ENCODE measurements around the gene GBX2.

The GBX2 gene

GRCh38 chr2:236180831-236181453, 12.8 kb upstream of the GBX2 start:
- no peak for DNase-seq (ENCODE audit: low read depth)

DNA sequence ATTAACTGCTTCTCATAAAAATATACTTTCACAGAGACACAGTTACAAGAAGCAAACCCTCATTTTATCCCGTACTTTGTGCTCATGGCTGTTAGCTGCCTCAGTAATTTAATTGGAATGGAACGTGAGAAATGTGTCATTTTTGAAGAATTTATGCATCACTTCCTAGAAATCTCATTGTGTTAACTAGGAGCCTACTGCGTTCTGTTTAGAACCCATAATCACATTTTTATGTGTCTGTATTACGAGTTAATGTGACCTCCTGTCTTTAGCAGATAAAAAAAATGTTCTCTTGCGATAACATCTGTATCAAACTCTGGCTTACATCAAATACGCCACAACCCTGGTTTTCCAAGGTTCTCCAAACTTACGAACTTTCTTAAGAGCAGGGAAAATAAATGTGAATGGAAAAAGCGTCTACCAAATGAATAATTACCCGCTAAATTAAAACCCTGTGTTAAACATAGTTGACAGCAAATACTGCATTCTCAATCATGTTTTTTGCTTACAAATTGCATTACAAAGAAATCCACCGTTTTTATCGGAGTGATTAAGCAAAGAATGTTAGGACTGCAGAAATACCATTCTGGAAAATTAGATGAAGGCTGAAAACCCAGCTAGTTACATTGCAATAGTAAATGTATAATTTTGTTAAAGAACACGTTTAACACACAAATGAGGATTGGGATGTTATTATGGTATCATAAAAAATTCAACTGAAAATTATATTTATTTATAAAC, 12.1 kb upstream of the GBX2 start:
- no peak for DNase-seq (ENCODE audit: low read depth)

DNA sequence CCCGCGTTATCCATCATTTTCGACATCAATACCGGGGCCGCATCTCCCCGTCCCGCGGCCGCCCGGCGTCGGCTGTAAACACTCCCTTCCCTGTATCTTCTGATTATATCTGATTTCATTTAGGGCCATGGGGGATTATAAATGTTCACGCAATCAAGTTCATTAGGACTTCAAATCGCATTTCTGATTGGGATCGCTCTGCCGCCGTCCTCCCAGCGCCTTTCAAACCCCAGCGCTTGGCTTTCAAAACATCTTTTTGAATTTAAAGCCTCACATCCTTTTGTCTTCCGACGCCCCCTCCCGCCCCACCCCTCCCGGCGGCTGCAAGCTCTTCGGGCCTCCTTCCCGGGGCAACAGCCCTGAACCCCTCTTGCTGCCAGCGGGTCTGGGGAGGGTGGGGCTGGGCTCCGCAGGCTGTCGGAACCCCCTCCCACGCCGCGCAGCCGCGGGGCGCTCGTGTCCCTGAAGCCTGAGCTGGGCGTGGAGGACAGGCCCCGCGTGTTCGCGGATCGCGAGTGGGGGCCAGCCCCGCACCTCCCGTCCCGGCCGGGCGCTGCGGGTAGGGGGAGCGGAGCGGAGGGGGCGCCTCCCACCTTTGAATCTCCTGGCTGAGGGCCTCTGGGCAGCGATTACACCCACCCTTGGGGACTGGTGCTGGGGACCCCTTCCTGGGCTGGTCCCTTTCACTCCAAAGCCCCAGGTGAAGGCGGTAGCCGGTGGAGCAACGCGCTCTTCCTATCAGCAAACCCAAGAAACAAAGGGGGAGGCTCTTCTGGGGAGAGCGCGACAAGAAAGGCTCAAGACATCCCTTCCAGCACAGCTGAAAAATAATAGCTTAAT, 11.3 kb upstream of the GBX2 start:
- no peak for DNase-seq (ENCODE audit: low read depth)

DNA sequence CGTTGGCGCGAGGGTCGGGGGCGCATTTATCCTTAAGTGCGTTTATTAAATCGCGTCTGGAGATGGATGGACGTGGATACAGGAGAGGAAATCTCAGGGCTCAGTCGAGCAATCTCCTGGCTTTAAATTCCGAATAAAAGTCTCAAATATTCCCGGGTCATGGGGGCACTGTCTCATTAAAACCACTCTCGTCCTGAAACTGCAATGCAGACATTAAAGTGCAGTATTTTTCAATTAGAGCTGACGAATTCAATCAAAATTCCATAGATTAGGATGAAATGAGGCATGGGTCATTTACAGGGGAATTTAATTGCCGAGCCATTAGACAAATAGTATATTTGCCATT, 10.7 kb upstream of the GBX2 start:
- no peak for DNase-seq (ENCODE audit: low read depth)

GRCh38 chr2:236177967-236178889, 10.0 kb upstream of the GBX2 start:
- DNase-seq (ENCODE audit: low read depth), result no peak

DNA sequence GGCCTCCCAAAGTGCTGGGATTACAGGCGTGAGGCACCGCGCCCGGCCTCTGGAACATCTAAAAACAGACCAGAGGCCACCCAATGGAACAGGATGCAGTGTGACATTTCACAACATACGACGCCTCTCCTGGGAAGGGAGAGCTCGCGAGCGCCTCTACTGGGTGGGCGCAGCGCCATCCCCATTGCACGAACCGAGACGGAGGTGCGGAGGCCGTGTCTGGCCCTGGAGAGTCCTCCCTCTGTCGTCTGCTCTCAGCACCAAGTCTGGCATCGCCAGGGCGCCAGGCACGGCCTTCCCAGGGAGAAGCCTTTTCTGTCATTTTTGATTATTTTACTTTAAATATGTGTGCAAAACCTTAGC, 9.4 kb upstream of the GBX2 start:
- DNase-seq (ENCODE audit: low read depth), result no peak

DNA sequence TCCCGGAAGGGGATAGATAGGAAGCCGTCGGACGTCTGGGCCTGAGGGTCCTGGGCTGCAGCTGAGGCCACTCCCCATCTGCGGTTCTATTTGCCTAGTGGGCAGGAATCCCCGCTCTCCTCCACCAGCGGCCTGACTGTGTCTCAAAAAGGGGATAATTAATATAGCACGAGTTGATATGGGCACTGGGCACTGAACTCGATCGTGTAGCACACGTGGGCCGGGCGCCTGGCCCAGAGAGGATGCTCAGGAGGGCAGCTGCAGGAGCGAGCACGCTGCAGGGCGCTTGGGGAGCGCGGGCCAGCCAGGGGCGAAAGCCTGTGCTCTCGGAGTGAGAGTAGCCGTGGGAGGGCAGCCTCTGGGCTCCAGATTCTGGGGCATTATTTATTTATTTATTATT, 8.8 kb upstream of the GBX2 start:
- no peak for DNase-seq (ENCODE audit: low read depth)

GRCh38 chr2:236176417-236176816, 8.2 kb upstream of the GBX2 start:
- DNase-seq (ENCODE audit: low read depth), result no peak

- DNase-seq (ENCODE audit: low read depth), result no peak
Observed at GRCh38 chr2:236175548-236176150, 7.5 kb upstream of the GBX2 start.

DNA sequence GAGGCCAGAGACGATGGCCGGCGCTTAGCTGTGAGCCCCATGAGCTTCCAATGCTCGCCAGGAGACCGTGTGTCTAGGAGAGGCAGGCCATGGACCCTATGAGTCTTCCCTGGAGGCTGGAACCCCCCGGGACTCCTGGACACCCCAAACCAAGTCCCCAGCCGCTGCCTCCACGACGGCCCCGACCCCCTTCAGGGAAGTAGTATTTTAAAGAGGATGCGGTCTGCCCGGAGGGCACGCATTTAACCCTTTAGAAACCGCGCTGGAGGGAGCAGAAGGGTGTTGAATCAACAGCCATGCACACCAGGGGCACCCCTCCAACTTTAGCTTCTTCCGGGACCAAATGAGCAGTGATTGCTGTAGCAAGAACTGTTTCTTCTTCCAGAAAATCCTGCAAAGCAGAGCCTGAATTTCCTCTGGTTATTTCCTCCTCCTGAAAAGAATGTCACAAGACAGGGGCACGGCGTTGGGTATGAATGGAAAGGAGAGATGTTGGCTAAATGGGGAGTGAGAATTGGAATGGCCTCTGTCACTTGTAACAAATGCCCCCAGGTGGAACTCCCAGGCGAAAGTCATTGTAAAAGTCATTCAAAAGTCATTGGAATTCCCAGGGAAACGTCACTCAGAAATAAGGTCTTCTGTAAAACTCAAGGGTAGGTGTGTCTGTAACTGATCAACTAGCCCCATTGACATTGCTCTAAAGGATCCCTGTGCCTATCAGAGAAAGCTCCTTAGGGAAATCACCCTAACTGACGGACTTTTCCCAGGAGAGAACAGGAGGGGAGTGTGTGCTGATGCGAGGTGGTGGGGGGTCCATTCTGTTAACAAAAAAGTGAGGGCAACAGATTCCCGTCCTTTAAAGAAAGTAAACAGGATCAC, 5.8 kb upstream of the GBX2 start:
- DNase-seq (ENCODE audit: low read depth), result no peak

GRCh38 chr2:236173036-236173728, 5.0 kb upstream of the GBX2 start:
- DNase-seq (ENCODE audit: low read depth), result no peak

- DNase-seq (ENCODE audit: low read depth), result no peak
Observed at GRCh38 chr2:236172255-236173035, 4.3 kb upstream of the GBX2 start.

DNA sequence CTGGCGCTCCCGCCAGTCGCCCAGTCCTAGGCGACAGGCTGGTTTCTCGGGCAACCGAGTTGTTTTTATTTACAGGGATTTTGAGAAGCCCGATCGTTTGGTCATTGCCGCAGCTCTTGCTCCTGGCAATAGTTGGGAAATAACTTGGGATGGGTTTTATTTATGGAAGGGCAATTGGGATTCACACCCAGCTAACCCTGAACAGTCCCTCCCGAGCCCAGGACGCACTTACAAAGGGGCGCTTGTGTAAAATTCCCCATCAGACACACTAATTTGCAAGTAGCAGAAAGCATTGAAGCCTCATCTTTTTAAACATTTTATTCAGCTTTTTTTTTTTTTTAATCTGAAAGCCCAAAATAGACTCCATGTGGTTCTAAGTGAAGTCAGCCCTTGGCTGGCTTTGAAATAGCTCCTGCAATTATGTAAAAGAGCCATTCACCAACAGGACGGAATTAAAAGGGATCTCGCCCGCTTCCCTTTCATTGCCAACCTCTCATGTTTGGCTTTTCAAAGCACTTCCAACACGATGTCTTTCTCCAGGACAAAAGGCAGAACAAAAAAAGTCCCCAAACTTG, 3.6 kb upstream of the GBX2 start:
- no peak for DNase-seq (ENCODE audit: low read depth)

GRCh38 chr2:236171181-236171679, 3.0 kb upstream of the GBX2 start:
- no peak for DNase-seq (ENCODE audit: low read depth)

DNA sequence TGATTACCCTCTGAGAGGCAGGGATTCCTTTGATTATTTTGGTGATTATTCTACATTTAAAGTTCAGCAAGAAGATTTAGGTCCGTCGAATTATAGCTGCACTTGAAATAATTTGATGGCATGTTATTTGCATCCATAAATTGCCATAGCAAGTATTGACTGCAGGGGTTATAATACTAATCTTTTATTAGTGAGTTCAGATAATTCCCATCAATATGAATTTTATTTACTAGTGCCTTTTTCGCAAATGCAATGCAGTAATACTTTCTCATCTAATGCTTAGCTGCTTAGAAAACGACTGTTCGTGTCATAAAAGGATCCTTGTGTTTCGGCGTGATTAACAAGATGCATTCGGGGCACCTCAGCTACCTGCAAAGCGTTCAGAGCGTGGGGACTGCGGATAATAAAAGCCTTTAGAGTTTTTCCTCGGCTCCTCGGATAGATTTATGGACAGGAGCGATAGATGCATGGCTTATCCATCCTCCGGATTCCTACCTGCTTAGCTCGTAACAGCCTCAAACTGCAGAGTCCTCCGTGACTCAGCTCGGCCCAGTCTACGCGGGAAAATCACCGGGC, 2.5 kb upstream of the GBX2 start:
- no peak for DNase-seq (ENCODE audit: low read depth)

- DNase-seq (ENCODE audit: low read depth), result no peak
Observed at GRCh38 chr2:236169741-236170589, 1.8 kb upstream of the GBX2 start.

DNA sequence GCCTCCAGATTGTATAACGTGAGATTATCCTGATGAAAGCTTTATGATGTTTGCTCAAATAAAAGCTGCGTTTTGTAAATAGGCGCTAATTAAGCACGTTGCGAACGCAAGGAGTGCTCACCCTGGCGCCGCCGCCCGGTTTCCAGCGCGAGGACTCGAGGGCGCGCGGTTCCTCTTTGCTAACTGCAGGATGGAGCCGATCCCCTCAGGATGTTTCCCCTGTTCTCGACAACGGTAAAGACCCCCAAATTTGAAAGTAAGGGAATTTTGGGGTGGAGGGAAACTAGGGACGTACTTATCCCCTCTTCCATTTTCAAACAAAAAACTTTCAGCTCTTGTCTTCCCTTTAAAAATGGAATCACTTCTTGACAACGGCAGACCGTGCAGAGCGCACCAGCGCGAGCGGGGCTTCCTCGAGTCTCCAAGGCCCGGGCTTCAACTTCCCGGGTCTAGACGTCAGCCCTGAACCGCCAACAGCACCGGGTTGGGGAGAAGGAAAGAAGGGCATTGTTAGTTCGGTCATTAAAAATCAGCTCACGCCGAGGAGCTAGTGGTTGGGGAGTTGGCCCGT, 1.1 kb upstream of the GBX2 start:
- DNase-seq (ENCODE audit: low read depth), result no peak

All from stimulated activated CD8-positive, alpha-beta memory T cell treated with anti-CD3 and anti-CD28 coated beads, Interleukin-12 subunit alpha, Interleukin-12 subunit beta, amount 100 ng/mL, for 4 hours (primary cell).